Measurements from ENCODE around the gene TSPEAR. TPM values are rescaled to one million over a fixed set of nuclear protein-coding genes. Genes with fewer than 3 reads are reported as not detected.

Gene TSPEAR
- total and polyA plus RNA-seq, 2 of the 13 experiments (the other 11 are each of a cell fraction or from before 2014, with no cell fraction given) = 0.07 to 0.32 TPM

GRCh38 chr21:44473915-44474555 lies 237.3 kb downstream of the TSPEAR start:
- no peak for FAIRE-seq
- Histone ChIP-seq H3K4me2 (ENCODE audit: low read depth, low read length) (no peak overlapping the region), H3K27ac (ENCODE audit: extremely low read length, insufficient read depth, low read length) (no peak overlapping the region), H3K27me3 (ENCODE audit: control insufficient read depth in 1 of 2, insufficient read depth in 2 of 2, low read length in 2 of 2) (no peaks in the 10 kb centered on the region), H3K4me3 (replicated peaks in 1 of 3; ENCODE audit: insufficient read depth in 1 of 3, low read depth in 2 of 3, low read length in 3 of 3) (no peak overlapping the region), H3K9ac (ENCODE audit: insufficient read depth, low read depth, low read length) (no peak overlapping the region), H3K4me1 (ENCODE audit: insufficient read depth, low read length) (peaks cover 14% of the 10 kb centered on the region), H4K20me1 (ENCODE audit: insufficient read depth, low read length) (no peaks in the 10 kb centered on the region), H3K9me3 (ENCODE audit: low read length) (no peaks in the 10 kb centered on the region), H3K36me3 (replicated peaks in 1 of 2; ENCODE audit: control insufficient read depth in 1 of 2, insufficient read depth in 2 of 2, low read length in 2 of 2) (no peaks in the 10 kb centered on the region), H2AFZ (ENCODE audit: low read length) (no peak overlapping the region), H3K79me2 (ENCODE audit: insufficient read depth, low read length) (no peaks in the 10 kb centered on the region)
- TF ChIP-seq RBAK (CRISPR knock-in tag; IDR thresholded peaks at IDR 0.05) = no peak
- no peak for TF ChIP-seq NKX3-1 (CRISPR knock-in tag; IDR thresholded peaks at IDR 0.05)
- no peak for TF ChIP-seq SRY (CRISPR knock-in tag; IDR thresholded peaks at IDR 0.05)
- TF ChIP-seq CREBL2 (CRISPR knock-in tag; IDR thresholded peaks at IDR 0.05; ENCODE audit: borderline replicate concordance) = no peak
- TF ChIP-seq REXO4 (CRISPR knock-in tag; IDR thresholded peaks at IDR 0.05; ENCODE audit: borderline replicate concordance) = no peak
- 86% methylated on average over 18 of the region's 19 CpGs for WGBS (ENCODE audit: low lambda C conversion rate)
- ATAC-seq = no peak
- intact Hi-C loops (cut with micrococcal nuclease; ENCODE audit: unreplicated experiment) = no loop called here
- CTCF ChIA-PET (ENCODE audit: low intra/inter-chr PET ratio, low total read pairs) = no interaction called here
- in situ Hi-C loops (cut with HindIII; ENCODE audit: extremely low pct_ligation_motif_present, low pct_unique_long_range_greater_than_20kb) = no loop called here
- DNase-seq (ENCODE audit: low spot score) = no peak
- POLR2A ChIA-PET = no interaction called here
- no TSS peak for BruUV-seq (replicated peaks)

GRCh38 chr21:44471996-44472395 lies 239.4 kb downstream of the TSPEAR start:
- intact Hi-C loops (cut with micrococcal nuclease; ENCODE audit: unreplicated experiment) (no loop called here), in situ Hi-C loops (cut with HindIII; ENCODE audit: extremely low pct_ligation_motif_present, low pct_unique_long_range_greater_than_20kb) (no loop called here)
- DNase-seq (ENCODE audit: low spot score) (no peak), ATAC-seq (no peak), FAIRE-seq (no peak)
- Histone ChIP-seq H3K27ac (ENCODE audit: extremely low read length, insufficient read depth, low read length) (no peak overlapping the region), H3K4me2 (ENCODE audit: low read depth, low read length) (no peak overlapping the region), H3K36me3 (replicated peaks in 1 of 2; ENCODE audit: control insufficient read depth in 1 of 2, insufficient read depth in 2 of 2, low read length in 2 of 2) (no peaks in the 10 kb centered on the region), H3K4me3 (replicated peaks in 1 of 3; ENCODE audit: insufficient read depth in 1 of 3, low read depth in 2 of 3, low read length in 3 of 3) (no peak overlapping the region), H3K27me3 (ENCODE audit: control insufficient read depth in 1 of 2, insufficient read depth in 2 of 2, low read length in 2 of 2) (no peaks in the 10 kb centered on the region), H3K4me1 (ENCODE audit: insufficient read depth, low read length) (no peaks in the 10 kb centered on the region), H3K9me3 (ENCODE audit: low read length) (no peaks in the 10 kb centered on the region), H2AFZ (ENCODE audit: low read length) (no peak overlapping the region), H3K9ac (ENCODE audit: insufficient read depth, low read depth, low read length) (no peak overlapping the region), H4K20me1 (ENCODE audit: insufficient read depth, low read length) (no peaks in the 10 kb centered on the region), H3K79me2 (ENCODE audit: insufficient read depth, low read length) (no peaks in the 10 kb centered on the region)
- no peak for TF ChIP-seq DNMT1 (CRISPR knock-in tag; IDR thresholded peaks at IDR 0.05)
- POLR2A ChIA-PET = no interaction called here
- CTCF ChIA-PET (ENCODE audit: low intra/inter-chr PET ratio, low total read pairs) = no interaction called here
- WGBS (ENCODE audit: low lambda C conversion rate) = 85% methylated on average over 6 of the region's 6 CpGs
- BruUV-seq (replicated peaks) = no TSS peak
